WTC11 (cell line): ENCODE measurements around the gene ADAM12. TPM values are rescaled to one million over a fixed set of nuclear protein-coding genes. Genes with fewer than 3 reads are reported as not detected.
A peak's percentile ranks its signal among the peaks of the same experiment; 100 is the strongest.

Experiments
- ATAC-seq: fragments of 200-7000 bp; cut with Tn5 transposase; 2 replicates; pipeline ENCODE4 v1.10.0; 2021; ENCODE audit warnings: mild to moderate bottlenecking, moderate library complexity
- CTCF ChIA-PET: fragments of 300-600 bp; sonication (Branson Sonifier 250); formaldehyde crosslinking; loops from one replicate; lab custom pipeline; 2021; ENCODE audit warnings: antibody characterized with exemption; lab: Charles Lee
- POLR2A ChIA-PET: fragments of 350-600 bp; sonication (Branson Sonifier 250); formaldehyde crosslinking; loops from one replicate; lab custom pipeline; 2021; ENCODE audit warnings: antibody characterized with exemption; lab: Charles Lee
- DNase-seq: peaks from one replicate; pipeline ENCODE4 v3.0.0; 2021; ENCODE audit warnings: low spot score
- H3K27ac Mint-ChIP-seq: 2 replicates; pipeline ENCODE4 v1.8.0; 2021; ENCODE audit warnings: mixed read lengths
- H3K27me3 Mint-ChIP-seq: 2 replicates; pipeline ENCODE4 v1.8.0; 2021; ENCODE audit warnings: low read depth, mild to moderate bottlenecking, moderate library complexity, mixed read lengths
- H3K36me3 Mint-ChIP-seq: 2 replicates; pipeline ENCODE4 v1.8.0; 2021; ENCODE audit warnings: mixed read lengths
- H3K4me1 Mint-ChIP-seq: 2 replicates; pipeline ENCODE4 v1.8.0; 2022; ENCODE audit warnings: mixed read lengths
- H3K4me3 Mint-ChIP-seq: 2 replicates; pipeline ENCODE4 v1.8.0; 2021; ENCODE audit warnings: mild to moderate bottlenecking, moderate library complexity, mixed read lengths
- H3K9me3 Mint-ChIP-seq: 2 replicates; pipeline ENCODE4 v1.8.0; 2021; ENCODE audit warnings: mixed read lengths
- ATF3 ChIP-seq: sonication (generic); formaldehyde crosslinking; conservative IDR thresholded peaks from 2 replicates; pipeline ENCODE4 v1.8.1; 2022; ENCODE audit warnings: mild to moderate bottlenecking, missing genetic modification reagents
- ATF6 ChIP-seq: sonication (generic); formaldehyde crosslinking; IDR thresholded peaks from 2 replicates; pipeline ENCODE4 v1.8.1; 2023; ENCODE audit warnings: mild to moderate bottlenecking, missing genetic modification reagents
- CREM ChIP-seq: sonication (generic); formaldehyde crosslinking; IDR thresholded peaks from 2 replicates; pipeline ENCODE4 v1.8.1; 2022; ENCODE audit warnings: mild to moderate bottlenecking, missing genetic modification reagents, moderate library complexity
- E2F5 ChIP-seq: sonication (generic); formaldehyde crosslinking; IDR thresholded peaks from 2 replicates; pipeline ENCODE4 v1.8.1; 2022; ENCODE audit warnings: mild to moderate bottlenecking, moderate library complexity, missing genetic modification reagents
- FOXK1 ChIP-seq: sonication (generic); formaldehyde crosslinking; IDR thresholded peaks from 2 replicates; pipeline ENCODE4 v1.8.0; 2022; ENCODE audit warnings: mild to moderate bottlenecking, moderate library complexity, missing genetic modification reagents
- FOXP1 ChIP-seq: sonication (generic); formaldehyde crosslinking; IDR thresholded peaks from 2 replicates; pipeline ENCODE4 v1.8.0; 2022; ENCODE audit warnings: missing genetic modification reagents, mild to moderate bottlenecking, moderate library complexity, borderline replicate concordance
- GTF2I ChIP-seq: fragments of 250-450 bp; sonication (Bioruptor Pico); conservative IDR thresholded peaks from 2 replicates; pipeline ENCODE4 v1.4.0; 2021; ENCODE audit warnings: mild to moderate bottlenecking
- IRF2 ChIP-seq: sonication (generic); formaldehyde crosslinking; IDR thresholded peaks from 2 replicates; pipeline ENCODE4 v1.8.0; 2022; ENCODE audit warnings: low read depth, missing genetic modification reagents, borderline replicate concordance
- MYBL2 ChIP-seq: sonication (generic); formaldehyde crosslinking; IDR thresholded peaks from 2 replicates; pipeline ENCODE4 v1.8.1; 2023; ENCODE audit warnings: mild to moderate bottlenecking, moderate library complexity, missing genetic modification reagents
- SMAD3 ChIP-seq: sonication (generic); formaldehyde crosslinking; IDR thresholded peaks from 2 replicates; pipeline ENCODE4 v1.8.0; 2022; ENCODE audit warnings: missing genetic modification reagents, mild to moderate bottlenecking, borderline replicate concordance
- SOX15 ChIP-seq: fragments of 250-450 bp; sonication (Bioruptor Pico); IDR thresholded peaks from 2 replicates; pipeline ENCODE4 v1.9.0; 2021; ENCODE audit warnings: mild to moderate bottlenecking
- ZBTB21 ChIP-seq: sonication (generic); formaldehyde crosslinking; IDR thresholded peaks from 2 replicates; pipeline ENCODE4 v1.8.1; 2023; ENCODE audit warnings: mild to moderate bottlenecking, missing genetic modification reagents, borderline replicate concordance
- ZNF121 ChIP-seq: sonication (generic); formaldehyde crosslinking; IDR thresholded peaks from 2 replicates; pipeline ENCODE4 v1.8.0; 2023; ENCODE audit warnings: missing genetic modification reagents
- ZNF219 ChIP-seq: sonication (generic); formaldehyde crosslinking; IDR thresholded peaks from 2 replicates; pipeline ENCODE4 v1.8.0; 2023; ENCODE audit warnings: missing genetic modification reagents, mild to moderate bottlenecking, borderline replicate concordance
- ZNF232 ChIP-seq: sonication (generic); formaldehyde crosslinking; IDR thresholded peaks from 2 replicates; pipeline ENCODE4 v1.8.0; 2022; ENCODE audit warnings: mild to moderate bottlenecking, missing genetic modification reagents
- total RNA-seq: library from RNA; stranded (reverse); gene quantifications from 3 replicates; pipeline ENCODE4 v1.2.3, GENCODE V29; 2021
- TF ChIP-seq, protein P1 (sequence below): sonication (generic); formaldehyde crosslinking; IDR thresholded peaks from 2 replicates; pipeline ENCODE4 v1.8.1; 2022; ENCODE audit warnings: missing genetic modification reagents, borderline replicate concordance
- TF ChIP-seq, protein P2 (sequence below): sonication (generic); formaldehyde crosslinking; IDR thresholded peaks from 2 replicates; pipeline ENCODE4 v1.8.1; 2022; ENCODE audit warnings: mild to moderate bottlenecking, missing genetic modification reagents, moderate library complexity, borderline replicate concordance
- TF ChIP-seq, protein P3 (sequence below): sonication (generic); formaldehyde crosslinking; IDR thresholded peaks from 2 replicates; pipeline ENCODE4 v1.8.0; 2022; ENCODE audit warnings: mild to moderate bottlenecking, missing genetic modification reagents
- TF ChIP-seq, protein P4 (sequence below): sonication (generic); formaldehyde crosslinking; IDR thresholded peaks from 2 replicates; pipeline ENCODE4 v1.8.0; 2023; ENCODE audit warnings: missing genetic modification reagents

ADAM12 gene
- total RNA-seq, 1 experiment from 2014 or later, result 0.22 TPM

DNA sequence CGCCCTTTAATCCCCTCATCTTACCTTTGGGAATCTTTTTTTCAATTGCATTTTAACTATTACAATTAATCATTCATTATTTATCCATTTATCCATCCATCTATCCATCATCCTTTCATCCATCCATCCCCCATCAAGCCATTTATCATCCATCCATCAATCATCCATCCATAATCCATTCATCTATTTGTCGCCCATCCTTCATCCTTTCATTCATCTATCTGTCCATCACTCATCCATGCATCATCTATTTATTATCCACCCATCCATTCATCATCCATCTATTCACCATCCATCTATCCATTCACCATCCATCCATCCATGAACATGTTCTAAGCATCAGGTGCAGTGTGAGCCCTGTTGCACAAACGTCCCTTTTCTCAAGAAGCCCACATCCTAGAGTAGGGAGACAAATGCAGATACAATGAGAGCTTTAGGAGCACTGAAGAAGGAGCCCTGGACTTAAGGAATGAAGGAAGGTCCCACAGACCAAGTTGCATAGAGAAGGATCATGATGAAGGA, 199.5 kb downstream of the ADAM12 start:
- H3K27ac Mint-ChIP-seq, result no peak overlapping the region

GRCh38 chr10:126187399-126187798, 200.9 kb downstream of the ADAM12 start:
- ATAC-seq (peak; percentile 68), DNase-seq (peak; percentile 15)
- H3K9me3 Mint-ChIP-seq, result no peaks in the 10 kb centered on the region
- ChIA-PET POLR2A (no interaction called here), CTCF (no interaction called here)
- H3K4me3 Mint-ChIP-seq, result no peak overlapping the region
- H3K4me1 Mint-ChIP-seq, result no peaks in the 10 kb centered on the region
- H3K36me3 Mint-ChIP-seq, result no peaks in the 10 kb centered on the region
- H3K27ac Mint-ChIP-seq, result no peak overlapping the region
- TF ChIP-seq ATF3 (no peak), ATF6 (CRISPR knock-in tag) (no peak), FOXP1 (no peak), GTF2I (CRISPR knock-in tag) (no peak), IRF2 (CRISPR knock-in tag) (no peak), MYBL2 (no peak), CREM (CRISPR knock-in tag) (no peak), ZBTB21 (CRISPR knock-in tag) (no peak), ZNF232 (no peak), ZNF121 (CRISPR knock-in tag) (no peak), ZNF219 (CRISPR knock-in tag) (no peak), E2F5 (no peak)
- TF ChIP-seq, protein P1, sequence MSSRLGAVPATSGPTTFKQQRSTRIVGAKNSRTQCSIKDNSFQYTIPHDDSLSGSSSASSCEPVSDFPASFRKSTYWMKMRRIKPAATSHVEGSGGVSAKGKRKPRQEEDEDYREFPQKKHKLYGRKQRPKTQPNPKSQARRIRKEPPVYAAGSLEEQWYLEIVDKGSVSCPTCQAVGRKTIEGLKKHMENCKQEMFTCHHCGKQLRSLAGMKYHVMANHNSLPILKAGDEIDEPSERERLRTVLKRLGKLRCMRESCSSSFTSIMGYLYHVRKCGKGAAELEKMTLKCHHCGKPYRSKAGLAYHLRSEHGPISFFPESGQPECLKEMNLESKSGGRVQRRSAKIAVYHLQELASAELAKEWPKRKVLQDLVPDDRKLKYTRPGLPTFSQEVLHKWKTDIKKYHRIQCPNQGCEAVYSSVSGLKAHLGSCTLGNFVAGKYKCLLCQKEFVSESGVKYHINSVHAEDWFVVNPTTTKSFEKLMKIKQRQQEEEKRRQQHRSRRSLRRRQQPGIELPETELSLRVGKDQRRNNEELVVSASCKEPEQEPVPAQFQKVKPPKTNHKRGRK, result no peak
- TF ChIP-seq, protein P2, sequence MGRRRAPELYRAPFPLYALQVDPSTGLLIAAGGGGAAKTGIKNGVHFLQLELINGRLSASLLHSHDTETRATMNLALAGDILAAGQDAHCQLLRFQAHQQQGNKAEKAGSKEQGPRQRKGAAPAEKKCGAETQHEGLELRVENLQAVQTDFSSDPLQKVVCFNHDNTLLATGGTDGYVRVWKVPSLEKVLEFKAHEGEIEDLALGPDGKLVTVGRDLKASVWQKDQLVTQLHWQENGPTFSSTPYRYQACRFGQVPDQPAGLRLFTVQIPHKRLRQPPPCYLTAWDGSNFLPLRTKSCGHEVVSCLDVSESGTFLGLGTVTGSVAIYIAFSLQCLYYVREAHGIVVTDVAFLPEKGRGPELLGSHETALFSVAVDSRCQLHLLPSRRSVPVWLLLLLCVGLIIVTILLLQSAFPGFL (CRISPR knock-in tag), result no peak
- TF ChIP-seq, protein P3, sequence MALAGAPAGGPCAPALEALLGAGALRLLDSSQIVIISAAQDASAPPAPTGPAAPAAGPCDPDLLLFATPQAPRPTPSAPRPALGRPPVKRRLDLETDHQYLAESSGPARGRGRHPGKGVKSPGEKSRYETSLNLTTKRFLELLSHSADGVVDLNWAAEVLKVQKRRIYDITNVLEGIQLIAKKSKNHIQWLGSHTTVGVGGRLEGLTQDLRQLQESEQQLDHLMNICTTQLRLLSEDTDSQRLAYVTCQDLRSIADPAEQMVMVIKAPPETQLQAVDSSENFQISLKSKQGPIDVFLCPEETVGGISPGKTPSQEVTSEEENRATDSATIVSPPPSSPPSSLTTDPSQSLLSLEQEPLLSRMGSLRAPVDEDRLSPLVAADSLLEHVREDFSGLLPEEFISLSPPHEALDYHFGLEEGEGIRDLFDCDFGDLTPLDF, result no peak
- TF ChIP-seq, protein P4, sequence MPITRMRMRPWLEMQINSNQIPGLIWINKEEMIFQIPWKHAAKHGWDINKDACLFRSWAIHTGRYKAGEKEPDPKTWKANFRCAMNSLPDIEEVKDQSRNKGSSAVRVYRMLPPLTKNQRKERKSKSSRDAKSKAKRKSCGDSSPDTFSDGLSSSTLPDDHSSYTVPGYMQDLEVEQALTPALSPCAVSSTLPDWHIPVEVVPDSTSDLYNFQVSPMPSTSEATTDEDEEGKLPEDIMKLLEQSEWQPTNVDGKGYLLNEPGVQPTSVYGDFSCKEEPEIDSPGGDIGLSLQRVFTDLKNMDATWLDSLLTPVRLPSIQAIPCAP (CRISPR knock-in tag), result no peak
- no peaks in the 10 kb centered on the region for H3K27me3 Mint-ChIP-seq

More for the DNA sequence above, 199.5 kb downstream of the ADAM12 start:
- ATAC-seq, result no peak
- no peak for TF ChIP-seq IRF2 (CRISPR knock-in tag)
- no peak for TF ChIP-seq SOX15
- TF ChIP-seq FOXK1 (CRISPR knock-in tag), result no peak
- TF ChIP-seq SMAD3, result no peak
- TF ChIP-seq ZNF121 (CRISPR knock-in tag), result no peak
- H3K9me3 Mint-ChIP-seq, result no peaks in the 10 kb centered on the region
- no peak for DNase-seq
- ChIA-PET CTCF (no interaction called here), POLR2A (no interaction called here)
- H3K4me3 Mint-ChIP-seq, result no peak overlapping the region
- no peaks in the 10 kb centered on the region for H3K36me3 Mint-ChIP-seq
- H3K4me1 Mint-ChIP-seq, result no peaks in the 10 kb centered on the region
- H3K27me3 Mint-ChIP-seq, result no peaks in the 10 kb centered on the region
